Heart left ventricle (tissue), 16 donors: ENCODE measurements around the gene RPS3A. TPM values are rescaled to one million over a fixed set of nuclear protein-coding genes. Genes with fewer than 3 reads are reported as not detected.

ENCODE experiments used
- ATAC-seq, 4 donors: fragments of 200-7000 bp; cut with Tn5 transposase; one replicate each; pipeline ENCODE4 v1.9.1; 2020 to 2022; ENCODE audit warnings: moderate library complexity in 4 of 4, mild to moderate bottlenecking in 3 of 4, moderate number of reproducible peaks in 1 of 4
- DNase-seq, 5 donors: peaks; one replicate each; pipeline ENCODE4 v3.0.0-alpha.2; 2020
- H3K27ac ChIP-seq, 12 donors: fragments of 200-600 bp; sonication (generic) in 4 of 12; one replicate each; pipeline versions ENCODE4 v1.5.0 to v1.8.0; 2016 to 2022; ENCODE audit warnings: mild to moderate bottlenecking in 2 of 12
- H3K27me3 ChIP-seq, 9 donors: fragments of 200-600 bp; sonication (generic) in 2 of 9; one replicate each; pipeline versions ENCODE4 v1.5.1 to v1.8.0; 2016 to 2022; ENCODE audit warnings: mild to moderate bottlenecking in 3 of 9
- H3K36me3 ChIP-seq, 9 donors: fragments of 200-600 bp; sonication (generic) in 2 of 9; one replicate each; pipeline versions ENCODE4 v1.5.0 to v1.8.0; 2018 to 2022; ENCODE audit warnings: mild to moderate bottlenecking in 2 of 9
- H3K4me1 ChIP-seq, 12 donors: fragments of 200-600 bp; sonication (generic) in 4 of 12; one replicate each; pipeline versions ENCODE4 v1.5.0 to v1.8.0; 2016 to 2022; ENCODE audit warnings: mild to moderate bottlenecking in 3 of 12
- H3K4me3 ChIP-seq, 12 donors: fragments of 200-600 bp; sonication (generic) in 4 of 12; one replicate each; pipeline versions ENCODE4 v1.5.0 to v1.8.0; 2017 to 2022; ENCODE audit warnings: mild to moderate bottlenecking in 9 of 12, moderate library complexity in 4 of 12
- H3K9me3 ChIP-seq, 12 donors: fragments of 200-600 bp; sonication (generic) in 4 of 12; one replicate each; pipeline versions ENCODE4 v1.5.0 to v1.8.0; 2016 to 2022; ENCODE audit warnings: mild to moderate bottlenecking in 1 of 12
- POLR2A ChIP-seq, 2 donors: fragments of 450-650 bp; IDR thresholded peaks; one replicate each; pipeline ENCODE4 v1.6.1; 2017; ENCODE audit warnings: antibody characterized with exemption in 2 of 2, mild to moderate bottlenecking in 2 of 2, moderate library complexity in 2 of 2
- WGBS, 4 donors: extraction: QIAGEN DNeasy Blood & Tissue Kit in 2 of 4; methylation state at CpG; one replicate each; pipeline versions ENCODE4 v1.1.5 to v1.1.7; 2013 to 2018; 5-methylcytosine and 5-hydroxymethylcytosine counted together
- intact Hi-C, 10 donors: fragments of 100-400 bp; cut with DNase I; formaldehyde crosslinking; loops; one replicate each; pipeline versions ENCODE4 v1.11.1 to v1.14.2; 2022
- polyA plus RNA-seq, 2 donors: library from polyadenylated mRNA; stranded (reverse); fragments of 200-250 nt; gene quantifications; one replicate each; pipeline ENCODE4 v1.2.3, GENCODE V29; 2013
- total RNA-seq, 9 donors: library from RNA; depleted of rRNA in 2 of 9; stranded (reverse); fragments of >200 nt in 2 of 9; fragmentation: NEBNext Ultra II Directional in 3 of 9; extraction: Animal tissue kit (Norgen Biotek cat#: 25700) in 3 of 9; gene quantifications; one replicate each; pipeline versions ENCODE4 v1.1.0 to v1.2.4, GENCODE V29; 2016 to 2023
- TF ChIP-seq, protein P1 (sequence below), 12 donors: fragments of 200-600 bp; sonication (generic) in 4 of 12; IDR thresholded peaks; one replicate each; pipeline versions ENCODE4 v1.5.0 to v1.8.0; 2018 to 2022; ENCODE audit warnings: antibody characterized with exemption in 12 of 12, mild to moderate bottlenecking in 5 of 12
- donor health status: ischemic (EF 13 %, LVEDD 7.1; RV severe dilation, severe dysfunction).
- donor health status: healthy with polysubstance abuse.
- donor health status: DM: no; HTN: yes; CAD: no.
- donor health status: DM: no; HTN: no; CAD: no.
- donor health status: ischemic (EF 25% LVEDD 6.9; RV normal size, moderate dysfunction).
- donor health status: ischemic (EF 25% LVEDD 5.7; RV mildly dilated, moderate dysfunction).
- donor health status: healthy.
- donor health status: DM: yes; HTN: yes; CAD: no.
- donor health status: ischemic (EF 35%, LVEDD 5.7; RV mildly dilated, moderate dysfunction).
- donor health status: nonischemic (EF 11% LVEDD 7.7; RV severe dilation, severe dysfunction).
- donor health status: DM: yes; HTN: yes; CAD: no.
- donor health status: PGD.
- donor health status: ischemic (EF 29% LVEDD 5.4; RV normal size, mild dysfunction).
- donor health status: nonischemic (EF 23%, LVEDD 6.1; RV moderate dilation, normal function).

The RPS3A gene
- total and polyA plus RNA-seq, 11 donors: 726 to 2,393 (median 1,064) TPM

DNA sequence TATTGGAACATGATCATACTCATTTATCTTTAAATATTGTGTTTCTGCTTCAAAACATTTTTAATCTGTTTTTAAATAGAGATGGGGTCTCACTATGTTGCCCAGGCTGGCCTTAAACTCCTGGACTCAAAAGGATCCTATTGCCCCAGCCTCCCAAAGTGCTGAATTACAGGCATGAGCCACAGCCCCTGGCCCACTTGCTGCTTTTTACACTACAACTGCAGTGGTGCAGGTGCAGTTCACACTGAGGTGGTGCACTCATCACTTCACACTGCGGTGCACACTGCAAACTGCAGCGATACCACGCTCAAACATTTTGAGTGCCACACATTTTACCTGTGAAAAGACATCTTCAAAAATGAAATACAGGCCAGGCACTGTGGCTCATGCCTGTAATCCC is 10.8 kb downstream of the RPS3A start:
- no peaks in the 10 kb centered on the region for H3K27me3 ChIP-seq
- peaks cover 0 to 27% (median 5%) of the 10 kb centered on the region in 12 donors for H3K4me1 ChIP-seq
- H3K4me3 ChIP-seq: no peak overlapping the region
- intact Hi-C loops: loop anchor here in 3 of 10 donors (10.0 kb wide), 4 partner anchors 215 to 1285 kb away; partner anchors contain the start of gene SH3D19 (in 1 of the 3)
- H3K9me3 ChIP-seq: no peaks in the 10 kb centered on the region
- whole genome bisulfite sequencing, 4 donors: 92 to 98% (median 97%) methylated on average over 3 of the region's 3 CpGs
- TF ChIP-seq, protein P1, sequence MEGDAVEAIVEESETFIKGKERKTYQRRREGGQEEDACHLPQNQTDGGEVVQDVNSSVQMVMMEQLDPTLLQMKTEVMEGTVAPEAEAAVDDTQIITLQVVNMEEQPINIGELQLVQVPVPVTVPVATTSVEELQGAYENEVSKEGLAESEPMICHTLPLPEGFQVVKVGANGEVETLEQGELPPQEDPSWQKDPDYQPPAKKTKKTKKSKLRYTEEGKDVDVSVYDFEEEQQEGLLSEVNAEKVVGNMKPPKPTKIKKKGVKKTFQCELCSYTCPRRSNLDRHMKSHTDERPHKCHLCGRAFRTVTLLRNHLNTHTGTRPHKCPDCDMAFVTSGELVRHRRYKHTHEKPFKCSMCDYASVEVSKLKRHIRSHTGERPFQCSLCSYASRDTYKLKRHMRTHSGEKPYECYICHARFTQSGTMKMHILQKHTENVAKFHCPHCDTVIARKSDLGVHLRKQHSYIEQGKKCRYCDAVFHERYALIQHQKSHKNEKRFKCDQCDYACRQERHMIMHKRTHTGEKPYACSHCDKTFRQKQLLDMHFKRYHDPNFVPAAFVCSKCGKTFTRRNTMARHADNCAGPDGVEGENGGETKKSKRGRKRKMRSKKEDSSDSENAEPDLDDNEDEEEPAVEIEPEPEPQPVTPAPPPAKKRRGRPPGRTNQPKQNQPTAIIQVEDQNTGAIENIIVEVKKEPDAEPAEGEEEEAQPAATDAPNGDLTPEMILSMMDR (IDR thresholded peaks at IDR 0.05): no peak
- no peak for TF ChIP-seq POLR2A (IDR thresholded peaks at IDR 0.05)
- no peak overlapping the region for H3K27ac ChIP-seq
- ATAC-seq: no peak
- DNase-seq: no peak
- peaks cover 0 to 58% (median 49%) of the 10 kb centered on the region in 9 donors for H3K36me3 ChIP-seq

DNA sequence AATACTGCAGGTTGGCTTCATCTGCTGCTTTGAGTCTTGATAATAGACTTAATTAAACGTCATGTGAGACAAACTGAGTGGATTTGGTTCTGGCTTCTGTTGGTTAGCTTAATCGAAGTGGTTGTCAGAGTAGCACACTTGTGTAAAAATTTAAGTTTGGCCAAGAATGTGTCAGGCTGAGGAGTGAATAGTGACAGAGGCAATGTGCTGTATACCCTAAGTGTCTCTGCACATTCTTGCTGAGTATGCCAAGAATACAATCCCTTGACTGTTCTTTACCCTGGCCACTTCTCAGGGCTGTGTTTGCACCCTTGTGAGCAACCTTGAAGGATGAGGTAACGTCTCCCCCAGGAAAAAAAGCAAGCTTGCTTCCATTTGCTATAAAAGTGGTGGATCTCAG is 14.9 kb downstream of the RPS3A start:
- H3K4me1 ChIP-seq: peaks cover 0 to 20% (median 4%) of the 10 kb centered on the region in 12 donors
- H3K27ac ChIP-seq: peak overlapping the region in 11 of 12 donors; percentile 1 to 82 (median 65)
- ATAC-seq: peak; percentile 74 to 87 (median 78)
- no peak for DNase-seq
- intact Hi-C loops: loop anchor here in 3 of 10 donors (10.0 kb wide), 4 partner anchors 210 to 1280 kb away; partner anchors contain the start of gene SH3D19 (in 1 of the 3)
- 35 to 39% (median 37%) methylated on average over 3 of the region's 3 CpGs for WGBS, 4 donors
- no peaks in the 10 kb centered on the region for H3K9me3 ChIP-seq
- peaks cover 0 to 52% (median 16%) of the 10 kb centered on the region in 9 donors for H3K36me3 ChIP-seq
- TF ChIP-seq, protein P1 (IDR thresholded peaks at IDR 0.05): no peak
- no peak for TF ChIP-seq POLR2A (IDR thresholded peaks at IDR 0.05)
- H3K27me3 ChIP-seq: no peaks in the 10 kb centered on the region
- no peak overlapping the region for H3K4me3 ChIP-seq

DNA sequence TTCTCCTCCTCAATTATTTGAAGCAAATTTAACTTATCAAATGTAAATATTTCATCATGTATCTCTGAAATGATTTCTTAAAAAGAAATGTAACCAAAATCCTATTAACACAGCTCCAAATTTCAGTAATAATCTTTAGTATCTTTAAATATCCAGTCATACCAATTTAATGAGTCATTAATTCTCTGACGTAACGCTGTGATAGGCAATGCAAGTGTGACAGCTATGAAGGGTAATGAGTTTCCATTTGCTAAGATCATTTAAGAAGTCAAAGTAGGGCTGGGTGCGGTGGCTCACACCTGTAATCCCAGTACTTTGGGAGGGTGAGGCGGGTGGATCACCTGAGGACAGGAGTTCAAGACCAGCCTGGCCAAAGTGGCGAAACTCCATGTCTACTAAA is 15.6 kb downstream of the RPS3A start:
- H3K4me1 ChIP-seq: peaks cover 0 to 20% (median 4%) of the 10 kb centered on the region in 12 donors
- DNase-seq: no peak
- H3K27ac ChIP-seq: peak overlapping the region in 11 of 12 donors; percentile 1 to 82 (median 65)
- WGBS, 4 donors: 79 to 86% (median 84%) methylated on average over 5 of the region's 5 CpGs
- no peaks in the 10 kb centered on the region for H3K27me3 ChIP-seq
- H3K36me3 ChIP-seq: peaks cover 0 to 57% (median 22%) of the 10 kb centered on the region in 9 donors
- intact Hi-C loops: loop anchor here in 6 of 10 donors (5.0 to 10.0 kb wide), 5 partner anchors 210 to 1280 kb away; partner anchors contain the start of gene SH3D19 (in 1 of the 6)
- no peaks in the 10 kb centered on the region for H3K9me3 ChIP-seq
- ATAC-seq: peak in 1 of 4 donors; percentile 26
- H3K4me3 ChIP-seq: no peak overlapping the region
- TF ChIP-seq, protein P1 (IDR thresholded peaks at IDR 0.05): no peak
- no peak for TF ChIP-seq POLR2A (IDR thresholded peaks at IDR 0.05)

DNA sequence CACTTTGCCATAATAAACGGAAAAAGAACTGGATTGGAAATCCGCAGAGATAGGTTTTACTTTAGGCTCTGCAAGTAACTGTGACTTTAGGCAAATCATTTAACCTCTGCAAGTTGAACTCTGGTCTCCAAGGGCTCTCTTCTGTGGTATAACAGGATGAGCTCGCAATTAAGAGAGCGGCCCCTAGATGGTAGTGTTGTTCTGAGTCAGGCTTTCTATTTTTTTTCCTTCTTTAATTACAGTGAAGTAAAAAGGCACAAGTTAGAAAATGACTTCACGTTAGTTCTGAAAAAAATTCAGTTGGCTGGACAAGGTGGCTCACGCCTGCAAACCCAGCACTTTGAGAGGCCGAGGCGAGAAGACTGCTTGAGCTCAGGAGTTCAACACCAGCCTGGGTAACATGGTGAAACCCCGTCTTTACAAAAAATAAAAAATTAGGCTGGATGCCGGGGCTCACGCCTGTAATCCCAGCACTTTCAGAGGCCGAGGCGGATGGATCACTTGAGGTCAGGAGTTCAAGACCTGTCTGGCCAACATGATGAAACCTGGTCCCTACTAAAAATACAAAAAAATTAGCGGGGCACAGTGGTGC is 18.0 kb downstream of the RPS3A start:
- peaks cover 0 to 13% (median 0%) of the 10 kb centered on the region in 12 donors for H3K4me1 ChIP-seq
- ATAC-seq (peak; percentile 41 to 59 (median 53)), DNase-seq (peak in 3 of 5 donors; percentile 48 to 54 (median 52))
- peak overlapping the region in 5 of 12 donors; percentile 10 to 48 (median 28) for H3K27ac ChIP-seq
- TF ChIP-seq, protein P1 (IDR thresholded peaks at IDR 0.05): peak; percentile 62 to 85 (median 74)
- TF ChIP-seq POLR2A (IDR thresholded peaks at IDR 0.05): no peak
- intact Hi-C loops: loop anchor here in 9 of 10 donors (2.0 to 10.0 kb wide), 7 partner anchors 207 to 1277 kb away; partner anchors contain the start of gene SH3D19 (in 1 of the 9)
- H3K27me3 ChIP-seq: no peaks in the 10 kb centered on the region
- peaks cover 0 to 67% (median 31%) of the 10 kb centered on the region in 9 donors for H3K36me3 ChIP-seq
- WGBS, 4 donors: 36 to 41% (median 39%) methylated on average over 13 to 14 of the region's 14 CpGs
- no peaks in the 10 kb centered on the region for H3K9me3 ChIP-seq
- no peak overlapping the region for H3K4me3 ChIP-seq
